K562 (cell line): ENCODE measurements around the gene CLDN20. TPM values are rescaled to one million over a fixed set of nuclear protein-coding genes. Genes with fewer than 3 reads are reported as not detected.

Experiments used
- ATAC-seq: fragments of 200-7000 bp; cut with Tn5 transposase; 3 replicates; pipeline ENCODE4 v1.9.1; 2020; ENCODE audit warnings: moderate library complexity
- BruUV-seq: library from RNA; stranded (reverse); fragments of 400-500 nt; replicated peaks from 2 replicates; lab custom pipeline; 2021; lab: Mats Ljungman, UMichigan
- CTCF ChIA-PET: fragments of 300-600 bp; formaldehyde crosslinking; extraction: SDS; loops from one replicate; lab custom pipeline; 2021; ENCODE audit warnings: low intra/inter-chr PET ratio; lab: Yijun Ruan, JAX
- POLR2A ChIA-PET: fragments of 300-600, 350-650 bp; sonication (Branson Sonifier 250); formaldehyde crosslinking; extraction: SDS; loops from one replicate; lab custom pipeline; 2021; ENCODE audit warnings: antibody characterized with exemption, inconsistent platforms; lab: Yijun Ruan, JAX
- DNase-seq, 4 experiments: peaks; one replicate each; pipeline versions ENCODE4 v3.0.0 to v3.0.0-alpha.2; 2011 to 2018; ENCODE audit warnings: low spot score in 3 of 4, mixed read lengths in 3 of 4; ENCODE audit errors: extremely low read depth in 1 of 4
- FAIRE-seq: peaks from 2 replicates; lab custom pipeline; 2011; peaks lifted over from hg19 to GRCh38; lab: Jason Lieb, UNC
- H2AFZ ChIP-seq: 2 replicates; pipeline ENCODE4 v1.6.0; 2011; ENCODE audit warnings: low read depth, low read length, control low read depth, inconsistent platforms
- H3K27ac ChIP-seq: fragments of 200-600 bp; 3 replicates; pipeline ENCODE4 v1.8.0; 2011; ENCODE audit warnings: low read depth, mild to moderate bottlenecking, control low read depth, inconsistent platforms, low read length, moderate library complexity, mixed read lengths; ENCODE audit errors: extremely low read depth
- H3K27me3 ChIP-seq, 2 experiments: fragments of 300-600 bp in 1 of 2; 2 replicates in 1 of 2; 3 replicates in 1 of 2; pipeline versions ENCODE4 v1.6.0 to v1.8.0; 2011; ENCODE audit warnings: inconsistent platforms in 2 of 2, low read length in 2 of 2, mild to moderate bottlenecking in 1 of 2, mixed read lengths in 1 of 2, moderate library complexity in 1 of 2; ENCODE audit not compliant: control insufficient read depth in 2 of 2, insufficient read depth in 2 of 2
- H3K36me3 ChIP-seq: fragments of 300-600 bp; 3 replicates; pipeline ENCODE4 v1.8.0; 2011; ENCODE audit warnings: mild to moderate bottlenecking, low read length, inconsistent platforms; ENCODE audit not compliant: control insufficient read depth, insufficient read depth
- H3K4me1 ChIP-seq, 2 experiments: fragments of 200-600 bp in 1 of 2; replicated peaks in 1 of 2; 2 replicates in 1 of 2; 3 replicates in 1 of 2; pipeline versions ENCODE4 v1.5.1 to v1.8.0; 2011; ENCODE audit warnings: inconsistent platforms in 2 of 2, low read length in 2 of 2, mild to moderate bottlenecking in 1 of 2, mixed read lengths in 1 of 2, moderate library complexity in 1 of 2; ENCODE audit not compliant: control insufficient read depth in 2 of 2, insufficient read depth in 2 of 2
- H3K4me2 ChIP-seq: 2 replicates; pipeline ENCODE4 v1.6.1; 2011; ENCODE audit warnings: low read length, control low read depth, inconsistent platforms, mixed read lengths; ENCODE audit not compliant: insufficient read depth
- H3K4me3 ChIP-seq: fragments of 200-600 bp; sonication (generic), shearing (Covaris generic); 2 replicates; pipeline ENCODE4 v1.5.1; 2016; ENCODE audit warnings: control low read depth, inconsistent platforms
- H3K79me2 ChIP-seq: fragments of 200-600 bp; 3 replicates; pipeline ENCODE4 v1.8.0; 2011; ENCODE audit warnings: low read length, inconsistent platforms; ENCODE audit not compliant: control insufficient read depth, insufficient read depth
- H3K9ac ChIP-seq, 2 experiments: 2 replicates each; pipeline versions ENCODE4 v1.6.0 to v1.6.1; 2011; ENCODE audit warnings: low read depth in 2 of 2, low read length in 2 of 2, control low read depth in 1 of 2, inconsistent platforms in 1 of 2, mild to moderate bottlenecking in 1 of 2, mixed read lengths in 1 of 2; ENCODE audit not compliant: insufficient read depth in 1 of 2
- H3K9me1 ChIP-seq: one replicate; pipeline ENCODE4 v1.6.0; 2011; ENCODE audit warnings: inconsistent platforms, mild to moderate bottlenecking, low read length, moderate library complexity; ENCODE audit not compliant: control insufficient read depth, insufficient read depth
- H3K9me3 ChIP-seq: replicated peaks from 2 replicates; pipeline ENCODE4 v1.5.1; 2011; ENCODE audit warnings: low read depth, low read length, inconsistent platforms; ENCODE audit not compliant: control insufficient read depth, insufficient read depth
- H4K20me1 ChIP-seq: replicated peaks from 2 replicates; pipeline ENCODE4 v1.6.1; 2011; ENCODE audit warnings: low read length, inconsistent platforms, mixed read lengths; ENCODE audit not compliant: control insufficient read depth, insufficient read depth
- ARID3A ChIP-seq: IDR thresholded peaks from 2 replicates; pipeline ENCODE4 v1.6.1; 2012; ENCODE audit warnings: low read depth, low read length, improper control_type of control experiment, borderline replicate concordance
- CBX1 ChIP-seq: sonication (generic); IDR thresholded peaks from 2 replicates; pipeline ENCODE4 v1.6.1; 2016; ENCODE audit warnings: antibody characterized with exemption, low read depth, mild to moderate bottlenecking
- ETV1 ChIP-seq: fragments of 450-650 bp; conservative IDR thresholded peaks from 2 replicates; pipeline ENCODE4 v1.6.1; 2016; ENCODE audit warnings: missing genetic modification characterization, control low read depth, low read depth, missing compliant biosample characterization
- HINFP ChIP-seq: fragments of 450-650 bp; conservative IDR thresholded peaks from 2 replicates; pipeline ENCODE4 v1.6.1; 2016; ENCODE audit warnings: missing genetic modification characterization, low read depth, mild to moderate bottlenecking, control low read depth, missing compliant biosample characterization
- HIVEP1 ChIP-seq: fragments of 250-450 bp; sonication (Bioruptor Pico); IDR thresholded peaks from 2 replicates; pipeline ENCODE4 v1.4.0; 2020; ENCODE audit warnings: mild to moderate bottlenecking
- SIX5 ChIP-seq, 2 experiments: IDR thresholded peaks; 2 replicates each; pipeline ENCODE4 v1.6.1; 2011; ENCODE audit warnings: low read length in 2 of 2, borderline replicate concordance in 1 of 2, low read depth in 1 of 2, mild to moderate bottlenecking in 1 of 2, moderate library complexity in 1 of 2; ENCODE audit not compliant: insufficient read depth in 1 of 2
- THAP12 ChIP-seq: fragments of 250-450 bp; sonication (Bioruptor Pico); IDR thresholded peaks from 2 replicates; pipeline ENCODE4 v1.9.0; 2021; ENCODE audit warnings: mild to moderate bottlenecking, inconsistent platforms
- ZNF12 ChIP-seq: sonication (generic); formaldehyde crosslinking; IDR thresholded peaks from 2 replicates; pipeline ENCODE4 v1.4.0; 2020; ENCODE audit warnings: mild to moderate bottlenecking, missing genetic modification reagents
- ZNF707 ChIP-seq: fragments of 250-450 bp; sonication (Bioruptor Pico); conservative IDR thresholded peaks from 2 replicates; pipeline ENCODE4 v1.8.0; 2022; ENCODE audit warnings: inconsistent platforms, mild to moderate bottlenecking, moderate library complexity
- WGBS: fragments of 100-300 bp; shearing (Covaris generic); methylation state at CpG from one replicate; pipeline ENCODE4 v1.1.6; 2016; ENCODE audit warnings: low coverage, mixed read lengths; ENCODE audit not compliant: insufficient coverage; ENCODE audit errors: missing lambda C conversion rate; 5-methylcytosine and 5-hydroxymethylcytosine counted together
- in situ Hi-C: fragments of 300-500 bp; cut with MboI; formaldehyde crosslinking; loops from 4 replicates; pipeline ENCODE4 v1.15.0; 2018; ENCODE audit warnings: inconsistent platforms, mixed read lengths
- intact Hi-C: fragments of 100-400 bp; cut with micrococcal nuclease; formaldehyde crosslinking; loops from 2 replicates; pipeline ENCODE4 v1.14.2; 2022
- polyA plus RNA-seq, 8 experiments: library from polyadenylated mRNA; depleted of rRNA in 4 of 8; stranded (reverse) in 5 of 8; unstranded in 3 of 8; fragments of >200 nt; fragmentation: Nextera tagmentation in 2 of 8; fragmentation: Illumina TruSeq in 1 of 8; extraction: Ambion mirVana in 2 of 8; extraction: Trizol in 1 of 8; gene quantifications; 2 replicates each; pipeline versions ENCODE4 v1.2.1 to v1.2.3, GENCODE V29; 2011 to 2014; ENCODE audit warnings: inconsistent platforms in 1 of 8, missing spikeins in 1 of 8
- total RNA-seq, 7 experiments: library from RNA; depleted of rRNA in 6 of 7; stranded (reverse); fragments of >200 nt in 6 of 7; fragmentation: Illumina TruSeq in 2 of 7; extraction: Trizol in 2 of 7; gene quantifications; 2 replicates each; pipeline versions ENCODE4 v1.2.1 to v1.2.3, GENCODE V29; 2011 to 2021; ENCODE audit warnings: low replicate concordance in 1 of 7

The CLDN20 gene
- total and polyA plus RNA-seq, 9 of the 15 experiments (the other 6 are each of a cell fraction or from before 2014, with no cell fraction given), result not detected

GRCh38 chr6:155316419-155316818, 52.6 kb downstream of the CLDN20 start:
- H3K79me2 ChIP-seq, result peaks cover 23% of the 10 kb centered on the region
- no peaks in the 10 kb centered on the region for H3K27me3 ChIP-seq
- DNase-seq (no peak), FAIRE-seq (no peak), ATAC-seq (no peak)
- H3K4me1 ChIP-seq, result peaks cover 4 to 7% of the 10 kb centered on the region in 2 experiments; a peak in 3 of 5 replicates
- ChIA-PET CTCF (no interaction called here), POLR2A (no interaction called here)
- no peak overlapping the region for H3K9ac ChIP-seq
- no TSS peak for BruUV-seq
- H4K20me1 ChIP-seq, result no peaks in the 10 kb centered on the region
- intact Hi-C loops, result loop anchor here (10.0 kb wide), 1 partner anchor 1368 kb away; no protein-coding TSS in a partner anchor
- no peak overlapping the region for H3K4me2 ChIP-seq
- no peaks in the 10 kb centered on the region for H3K9me3 ChIP-seq
- WGBS, result 74% methylated on average over 1 of the region's 1 CpG
- in situ Hi-C loops, result loop anchor here (25.0 kb wide), 1 partner anchor 1871 kb away; no protein-coding TSS in a partner anchor
- peaks cover 14% of the 10 kb centered on the region for H3K36me3 ChIP-seq
- no peak overlapping the region for H3K4me3 ChIP-seq
- peak overlapping the region; percentile 98 for H2AFZ ChIP-seq
- no peaks in the 10 kb centered on the region for H3K9me1 ChIP-seq
- H3K27ac ChIP-seq, result no peak overlapping the region
- TF ChIP-seq ZNF707 (CRISPR knock-in tag), result no peak
- peak; percentile 95 for TF ChIP-seq ZNF12 (CRISPR knock-in tag)

DNA sequence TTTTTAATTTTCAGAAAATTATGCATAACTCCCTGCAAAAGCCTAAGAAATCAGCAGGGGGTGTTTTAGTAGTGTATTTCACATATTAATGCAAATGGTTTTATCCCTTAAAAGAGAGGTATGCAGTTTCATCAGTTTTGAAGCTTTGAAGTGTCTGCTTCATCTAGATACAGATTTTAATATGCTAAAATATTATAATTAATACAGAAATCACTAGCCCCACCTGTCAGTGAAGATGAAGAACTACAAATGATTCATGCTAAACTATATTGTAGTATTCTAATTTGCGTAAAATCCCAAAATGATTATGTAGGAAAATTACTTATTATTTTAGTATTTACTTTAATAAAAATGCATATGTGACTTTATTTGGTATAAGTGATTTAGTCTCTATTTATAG, 53.4 kb downstream of the CLDN20 start:
- DNase-seq, result no peak
- no peaks in the 10 kb centered on the region for H3K9me3 ChIP-seq
- no peak overlapping the region for H3K4me2 ChIP-seq
- no peaks in the 10 kb centered on the region for H3K27me3 ChIP-seq
- peaks cover 7% of the 10 kb centered on the region for H3K36me3 ChIP-seq
- intact Hi-C loops, result loop anchor here (10.0 kb wide), 1 partner anchor 1368 kb away; no protein-coding TSS in a partner anchor
- H4K20me1 ChIP-seq, result no peaks in the 10 kb centered on the region
- H3K9me1 ChIP-seq, result no peaks in the 10 kb centered on the region
- H3K27ac ChIP-seq, result no peak overlapping the region
- WGBS, result 100% methylated on average over 1 of the region's 1 CpG
- no peak for FAIRE-seq
- H3K4me3 ChIP-seq, result no peak overlapping the region
- H3K9ac ChIP-seq, result no peak overlapping the region
- H3K4me1 ChIP-seq, result peaks cover 4 to 7% of the 10 kb centered on the region in 2 experiments; a peak in 3 of 5 replicates
- no peak for ATAC-seq
- CTCF ChIA-PET, result no interaction called here
- peaks cover 20% of the 10 kb centered on the region for H3K79me2 ChIP-seq
- no peak overlapping the region for H2AFZ ChIP-seq
- in situ Hi-C loops, result loop anchor here (25.0 kb wide), 1 partner anchor 1870 kb away; no protein-coding TSS in a partner anchor
- BruUV-seq, result no TSS peak
- POLR2A ChIA-PET, result interaction anchor here (0.6 kb wide), 1 partner anchor 10 kb away, joined by 4 read pairs; no protein-coding TSS in a partner anchor
- TF ChIP-seq HIVEP1 (CRISPR knock-in tag), result no peak
- no peak for TF ChIP-seq THAP12 (CRISPR knock-in tag)
- TF ChIP-seq ARID3A, result peak; percentile 73; the same call in 1 of the 2 replicates
- TF ChIP-seq SIX5 (IDR thresholded peaks at IDR 0.05; ENCODE audit: borderline replicate concordance in 1 of 2, insufficient read depth in 1 of 2, low read depth in 1 of 2, low read length in 2 of 2), result no peak
- no peak for TF ChIP-seq ETV1 (tag)
- no peak for TF ChIP-seq HINFP (tag)
- no peak for TF ChIP-seq CBX1
